MM.1S (cell line): ENCODE data around the gene INTS7.

Experiments
- CTCF ChIP-seq: fragments of 300-600 bp; sonication (generic); IDR thresholded peaks from 2 replicates; pipeline ENCODE4 v1.5.1; 2016; ENCODE audit warnings: antibody characterized with exemption, low read length, mixed read lengths
- EZH2 ChIP-seq: fragments of 300-600 bp; sonication (generic); optimal IDR thresholded peaks from 2 replicates; pipeline ENCODE3; 2017; ENCODE audit warnings: low read depth, mild to moderate bottlenecking, antibody characterized with exemption, low read length, mixed read lengths
- EZH2phosphoT487 ChIP-seq: fragments of 300-600 bp; sonication (generic); IDR thresholded peaks from 2 replicates; pipeline ENCODE4 v1.6.1; 2018; ENCODE audit warnings: antibody characterized with exemption, low read length

GRCh38 chr1:212007886-212008285 is 27.5 kb downstream of the INTS7 start:
- no peak for TF ChIP-seq CTCF
- no peak for TF ChIP-seq EZH2
- TF ChIP-seq EZH2phosphoT487, result no peak
